Lung (tissue), 12 donors: ENCODE measurements around the gene CLEC20A. TPM values are rescaled to one million over a fixed set of nuclear protein-coding genes. Genes with fewer than 3 reads are reported as not detected.
A peak's percentile ranks its signal among the peaks of the same experiment; 100 is the strongest.

Experiments used
- ATAC-seq: fragments of 200-7000 bp; cut with Tn5 transposase; one replicate; pipeline ENCODE4 v1.9.1; 2020; ENCODE audit warnings: moderate number of reproducible peaks; ENCODE audit not compliant: insufficient read depth, low FRiP score
- DNase-seq, 3 donors: peaks; one replicate each; pipeline ENCODE4 v3.0.0-alpha.2; 2013 to 2017
- H3K27ac ChIP-seq, 2 donors: one replicate each; pipeline ENCODE4 v1.5.1; 2013; ENCODE audit warnings: mild to moderate bottlenecking in 2 of 2, moderate library complexity in 2 of 2, control low read depth in 1 of 2, inconsistent platforms in 1 of 2, low read depth in 1 of 2, low read length in 1 of 2
- H3K27me3 ChIP-seq, 3 donors: one replicate each; pipeline ENCODE4 v1.5.1; 2013; ENCODE audit warnings: low read length in 2 of 3; ENCODE audit not compliant: control insufficient read depth in 3 of 3, insufficient read depth in 3 of 3
- H3K36me3 ChIP-seq, 4 donors: one replicate each; pipeline ENCODE4 v1.5.1; 2013; ENCODE audit warnings: low read length in 4 of 4, mild to moderate bottlenecking in 1 of 4, moderate library complexity in 1 of 4; ENCODE audit not compliant: control insufficient read depth in 4 of 4, insufficient read depth in 4 of 4
- H3K4me1 ChIP-seq, 5 donors: one replicate each; pipeline ENCODE4 v1.5.1; 2013; ENCODE audit warnings: low read length in 5 of 5, mild to moderate bottlenecking in 2 of 5, moderate library complexity in 1 of 5; ENCODE audit not compliant: control insufficient read depth in 5 of 5, insufficient read depth in 5 of 5
- H3K4me3 ChIP-seq: one replicate; pipeline ENCODE4 v1.5.1; 2013; ENCODE audit warnings: mild to moderate bottlenecking, control low read depth, moderate library complexity
- H3K9ac ChIP-seq, 2 donors: one replicate each; pipeline ENCODE4 v1.5.1; 2013; ENCODE audit warnings: low read length in 2 of 2, control low read depth in 1 of 2; ENCODE audit not compliant: insufficient read depth in 1 of 2
- H3K9me3 ChIP-seq, 4 donors: one replicate each; pipeline ENCODE4 v1.5.1; 2013; ENCODE audit warnings: low read length in 3 of 4, mild to moderate bottlenecking in 1 of 4, moderate library complexity in 1 of 4; ENCODE audit not compliant: control insufficient read depth in 4 of 4, insufficient read depth in 3 of 4
- WGBS, 2 donors: extraction: QIAGEN DNeasy Blood & Tissue Kit; methylation state at CpG; one replicate each; pipeline ENCODE4 v1.1.7; 2013; 5-methylcytosine and 5-hydroxymethylcytosine counted together
- polyA plus RNA-seq, 2 donors: library from polyadenylated mRNA; stranded (reverse); fragments of 200-250 nt; gene quantifications; one replicate each; pipeline ENCODE4 v1.2.1, GENCODE V29; 2013
- total RNA-seq, 2 donors: library from RNA; depleted of rRNA in 1 of 2; stranded (reverse); fragments of >200 nt in 1 of 2; gene quantifications; one replicate each; pipeline ENCODE4 v1.2.1, GENCODE V29; 2014 to 2021
- TF ChIP-seq, protein P1 (sequence below): IDR thresholded peaks from 2 replicates; pipeline ENCODE4 v1.5.1; 2012; ENCODE audit warnings: mild to moderate bottlenecking; ENCODE audit errors: control extremely low read depth, extremely low read depth
- donor health status: control.
- donor health status: control.
- donor health status: Bipolar disorder and iron deficiency.
- donor health status: healthy.
- donor health status: DM: yes; HTN: yes; CAD: no.

CLEC20A gene
- total and polyA plus RNA-seq, 4 donors: 0.14 TPM; not detected in 3

GRCh38 chr1:178532392-178532791 is 35.6 kb upstream of the CLEC20A start:
- no peaks in the 10 kb centered on the region for H3K27me3 ChIP-seq
- WGBS, 2 donors: 15 to 16% methylated on average over 13 of the region's 13 CpGs
- ATAC-seq (peak; percentile 81), DNase-seq (peak; percentile 83 to 87 (median 86))
- H3K4me3 ChIP-seq: no peak overlapping the region
- peaks cover 0 to 14% (median 3%) of the 10 kb centered on the region in 5 donors for H3K4me1 ChIP-seq
- no peak overlapping the region for H3K9ac ChIP-seq
- H3K9me3 ChIP-seq: no peaks in the 10 kb centered on the region
- no peaks in the 10 kb centered on the region for H3K36me3 ChIP-seq
- TF ChIP-seq, protein P1, sequence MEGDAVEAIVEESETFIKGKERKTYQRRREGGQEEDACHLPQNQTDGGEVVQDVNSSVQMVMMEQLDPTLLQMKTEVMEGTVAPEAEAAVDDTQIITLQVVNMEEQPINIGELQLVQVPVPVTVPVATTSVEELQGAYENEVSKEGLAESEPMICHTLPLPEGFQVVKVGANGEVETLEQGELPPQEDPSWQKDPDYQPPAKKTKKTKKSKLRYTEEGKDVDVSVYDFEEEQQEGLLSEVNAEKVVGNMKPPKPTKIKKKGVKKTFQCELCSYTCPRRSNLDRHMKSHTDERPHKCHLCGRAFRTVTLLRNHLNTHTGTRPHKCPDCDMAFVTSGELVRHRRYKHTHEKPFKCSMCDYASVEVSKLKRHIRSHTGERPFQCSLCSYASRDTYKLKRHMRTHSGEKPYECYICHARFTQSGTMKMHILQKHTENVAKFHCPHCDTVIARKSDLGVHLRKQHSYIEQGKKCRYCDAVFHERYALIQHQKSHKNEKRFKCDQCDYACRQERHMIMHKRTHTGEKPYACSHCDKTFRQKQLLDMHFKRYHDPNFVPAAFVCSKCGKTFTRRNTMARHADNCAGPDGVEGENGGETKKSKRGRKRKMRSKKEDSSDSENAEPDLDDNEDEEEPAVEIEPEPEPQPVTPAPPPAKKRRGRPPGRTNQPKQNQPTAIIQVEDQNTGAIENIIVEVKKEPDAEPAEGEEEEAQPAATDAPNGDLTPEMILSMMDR: peak; percentile 85
- H3K27ac ChIP-seq: no peak overlapping the region

DNA sequence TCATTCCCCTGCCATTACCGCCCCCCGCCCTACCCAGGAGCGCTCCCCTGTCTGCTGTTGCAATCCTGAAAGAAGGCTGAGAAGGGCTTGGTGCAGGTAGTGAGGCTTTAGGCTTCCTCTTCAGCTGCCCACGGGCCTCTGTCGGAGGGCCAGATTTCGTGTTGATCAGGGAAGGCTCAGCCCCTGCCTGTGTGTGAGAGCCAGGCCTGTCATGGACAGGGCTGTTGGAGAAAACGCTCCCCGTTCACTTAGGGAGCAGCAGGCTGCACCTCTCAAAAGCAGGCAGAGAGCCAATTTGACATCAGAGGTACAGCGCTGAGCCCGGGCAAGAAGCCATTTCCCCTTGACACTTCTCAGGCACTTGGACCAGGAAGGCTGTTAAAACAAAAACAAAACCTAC is 35.1 kb upstream of the CLEC20A start:
- Histone ChIP-seq H3K9ac (no peak overlapping the region), H3K9me3 (no peaks in the 10 kb centered on the region), H3K36me3 (no peaks in the 10 kb centered on the region), H3K27me3 (no peaks in the 10 kb centered on the region), H3K4me3 (no peak overlapping the region), H3K27ac (no peak overlapping the region), H3K4me1 (peaks cover 0 to 9% (median 0%) of the 10 kb centered on the region in 5 donors)
- peak in 2 of 3 donors; percentile 57 to 73 for DNase-seq
- 53 to 59% methylated on average over 10 of the region's 10 CpGs for WGBS, 2 donors
- ATAC-seq: peak; percentile 9
- TF ChIP-seq, protein P1: no peak

DNA sequence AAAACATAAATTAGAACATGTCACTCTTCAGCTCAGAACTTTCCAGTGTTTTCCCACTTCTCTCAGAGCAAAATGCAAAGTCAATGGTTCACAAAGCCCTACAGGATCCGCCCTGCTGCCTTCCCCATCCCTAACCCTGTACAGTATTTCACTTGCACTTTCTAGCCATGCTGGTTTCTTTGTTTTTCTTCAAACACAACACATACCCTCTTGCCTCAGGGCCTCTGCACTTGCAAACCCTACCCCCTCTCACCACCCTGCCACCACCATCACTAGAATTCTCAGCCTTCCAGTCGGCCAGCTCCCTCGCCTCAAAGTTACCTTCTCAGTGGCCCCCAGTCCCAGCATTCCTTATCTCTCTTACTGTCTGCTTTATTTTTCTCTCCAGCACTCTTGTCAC is 33.7 kb upstream of the CLEC20A start:
- ATAC-seq: no peak
- whole genome bisulfite sequencing, 2 donors: 91% methylated on average over 3 of the region's 3 CpGs
- no peaks in the 10 kb centered on the region for H3K36me3 ChIP-seq

More for the DNA sequence above, 33.7 kb upstream of the CLEC20A start:
- no peaks in the 10 kb centered on the region for H3K27me3 ChIP-seq
- no peak overlapping the region for H3K27ac ChIP-seq
- no peak overlapping the region for H3K4me3 ChIP-seq
- peaks cover 0 to 5% (median 0%) of the 10 kb centered on the region in 5 donors for H3K4me1 ChIP-seq
- H3K9ac ChIP-seq: no peak overlapping the region
- no peak for DNase-seq
- TF ChIP-seq, protein P1: no peak
- H3K9me3 ChIP-seq: no peaks in the 10 kb centered on the region
